Transverse colon (tissue), 4 donors: ENCODE results near the gene PACC1.

Experiments used
- EP300 ChIP-seq: sonication (generic); formaldehyde crosslinking; IDR thresholded peaks from one replicate; pipeline ENCODE4 v1.6.1; 2017; ENCODE audit warnings: antibody characterized with exemption, low read depth
- POLR2A ChIP-seq: fragments of 450-650 bp; IDR thresholded peaks from one replicate; pipeline ENCODE4 v1.6.1; 2016; ENCODE audit warnings: antibody characterized with exemption, mild to moderate bottlenecking, moderate library complexity
- POLR2AphosphoS5 ChIP-seq, 3 donors: sonication (generic); formaldehyde crosslinking; IDR thresholded peaks; one replicate each; pipeline ENCODE4 v1.6.1; 2016; ENCODE audit warnings: antibody characterized with exemption in 3 of 3
- TF ChIP-seq, protein P1 (sequence below), 5 experiments: fragments of 200-600 bp in 3 of 5; fragments of 450-650 bp in 2 of 5; sonication (generic) in 3 of 5; IDR thresholded peaks; 1 replicate in 2 of 5; 2 replicates in 3 of 5; pipeline ENCODE4 v1.5.1; 2016 to 2017; ENCODE audit warnings: antibody characterized with exemption in 5 of 5, inconsistent platforms in 3 of 5, mild to moderate bottlenecking in 2 of 5, moderate library complexity in 1 of 5

DNA sequence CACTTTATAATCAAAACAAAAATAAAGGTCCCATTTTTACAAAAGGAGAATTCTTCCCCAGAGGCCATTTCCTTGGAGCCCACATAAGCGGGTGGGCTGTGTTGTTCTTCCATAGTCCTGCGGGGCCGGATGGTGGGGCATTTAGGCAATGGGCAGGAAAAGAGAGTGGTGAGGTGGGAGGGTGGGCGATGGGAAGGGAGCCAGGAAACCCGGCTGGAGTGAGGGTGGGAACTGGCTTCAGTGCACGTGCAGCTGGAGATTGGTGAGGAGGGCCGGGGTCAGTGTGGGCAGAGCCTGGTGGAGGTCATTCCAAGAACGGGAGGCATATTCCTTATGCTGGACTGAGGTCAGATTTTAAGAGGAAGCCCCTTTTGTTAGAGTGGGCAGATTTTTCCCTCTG, 31.6 kb upstream of the PACC1 start:
- TF ChIP-seq, protein P1, sequence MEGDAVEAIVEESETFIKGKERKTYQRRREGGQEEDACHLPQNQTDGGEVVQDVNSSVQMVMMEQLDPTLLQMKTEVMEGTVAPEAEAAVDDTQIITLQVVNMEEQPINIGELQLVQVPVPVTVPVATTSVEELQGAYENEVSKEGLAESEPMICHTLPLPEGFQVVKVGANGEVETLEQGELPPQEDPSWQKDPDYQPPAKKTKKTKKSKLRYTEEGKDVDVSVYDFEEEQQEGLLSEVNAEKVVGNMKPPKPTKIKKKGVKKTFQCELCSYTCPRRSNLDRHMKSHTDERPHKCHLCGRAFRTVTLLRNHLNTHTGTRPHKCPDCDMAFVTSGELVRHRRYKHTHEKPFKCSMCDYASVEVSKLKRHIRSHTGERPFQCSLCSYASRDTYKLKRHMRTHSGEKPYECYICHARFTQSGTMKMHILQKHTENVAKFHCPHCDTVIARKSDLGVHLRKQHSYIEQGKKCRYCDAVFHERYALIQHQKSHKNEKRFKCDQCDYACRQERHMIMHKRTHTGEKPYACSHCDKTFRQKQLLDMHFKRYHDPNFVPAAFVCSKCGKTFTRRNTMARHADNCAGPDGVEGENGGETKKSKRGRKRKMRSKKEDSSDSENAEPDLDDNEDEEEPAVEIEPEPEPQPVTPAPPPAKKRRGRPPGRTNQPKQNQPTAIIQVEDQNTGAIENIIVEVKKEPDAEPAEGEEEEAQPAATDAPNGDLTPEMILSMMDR (IDR thresholded peaks at IDR 0.05) = no peak
- TF ChIP-seq POLR2A (no peak), POLR2AphosphoS5 (IDR thresholded peaks at IDR 0.05) (no peak), EP300 (no peak)
